ENCODE results near the gene IGSF21.

GRCh38 chr1:18307329-18307898, 199.8 kb downstream of the IGSF21 start:
- TF ChIP-seq, protein P1, sequence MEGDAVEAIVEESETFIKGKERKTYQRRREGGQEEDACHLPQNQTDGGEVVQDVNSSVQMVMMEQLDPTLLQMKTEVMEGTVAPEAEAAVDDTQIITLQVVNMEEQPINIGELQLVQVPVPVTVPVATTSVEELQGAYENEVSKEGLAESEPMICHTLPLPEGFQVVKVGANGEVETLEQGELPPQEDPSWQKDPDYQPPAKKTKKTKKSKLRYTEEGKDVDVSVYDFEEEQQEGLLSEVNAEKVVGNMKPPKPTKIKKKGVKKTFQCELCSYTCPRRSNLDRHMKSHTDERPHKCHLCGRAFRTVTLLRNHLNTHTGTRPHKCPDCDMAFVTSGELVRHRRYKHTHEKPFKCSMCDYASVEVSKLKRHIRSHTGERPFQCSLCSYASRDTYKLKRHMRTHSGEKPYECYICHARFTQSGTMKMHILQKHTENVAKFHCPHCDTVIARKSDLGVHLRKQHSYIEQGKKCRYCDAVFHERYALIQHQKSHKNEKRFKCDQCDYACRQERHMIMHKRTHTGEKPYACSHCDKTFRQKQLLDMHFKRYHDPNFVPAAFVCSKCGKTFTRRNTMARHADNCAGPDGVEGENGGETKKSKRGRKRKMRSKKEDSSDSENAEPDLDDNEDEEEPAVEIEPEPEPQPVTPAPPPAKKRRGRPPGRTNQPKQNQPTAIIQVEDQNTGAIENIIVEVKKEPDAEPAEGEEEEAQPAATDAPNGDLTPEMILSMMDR (IDR thresholded peaks at IDR 0.05) = no peak
- TF ChIP-seq POLR2AphosphoS5 (IDR thresholded peaks at IDR 0.05) = no peak
- TF ChIP-seq POLR2A (IDR thresholded peaks at IDR 0.05) = no peak
- no peak for TF ChIP-seq EP300 (IDR thresholded peaks at IDR 0.05)

All from gastroesophageal sphincter (tissue), 3 donors.